Dermis blood vessel endothelial cell (primary cell): Measurements from ENCODE around the gene LPCAT3. TPM values are rescaled to one million over a fixed set of nuclear protein-coding genes. Genes with fewer than 3 reads are reported as not detected.
A peak's percentile ranks its signal among the peaks of the same experiment; 100 is the strongest.
"Not testable (repeated sequence)": the region's sequence is repeated elsewhere in the genome, so short reads cannot be mapped to it uniquely, and the experiment has no call there.

Experiments used
- DNase-seq: peaks from one replicate; pipeline ENCODE4 v3.0.0; 2010
- total RNA-seq: library from RNA; depleted of rRNA; stranded (reverse); fragments of >200 nt; gene quantifications from 2 replicates; pipeline ENCODE4 v1.2.3, GENCODE V29; 2014

LPCAT3 gene
- total RNA-seq = 8.0 and 15.3 TPM in 2 replicates

- peak; percentile 95 for DNase-seq
Measured at GRCh38 chr12:7018350-7019042, at the start of gene LPCAT3. TSS of gene LPCAT3 (minus strand) at chr12:7018476. CDS start at chr12:7018424, 52 bp downstream.

- no peak for DNase-seq
Measured at GRCh38 chr12:7067096-7067495, 48.8 kb upstream of the LPCAT3 start.

- no peak for DNase-seq
Measured at GRCh38 chr12:7066596-7066995, 48.3 kb upstream of the LPCAT3 start.

- no peak for DNase-seq
Measured at GRCh38 chr12:7065073-7065623, 46.9 kb upstream of the LPCAT3 start.

GRCh38 chr12:7064516-7064915, 46.2 kb upstream of the LPCAT3 start:
- DNase-seq = no peak

- no peak for DNase-seq
Measured at GRCh38 chr12:7061596-7061995, 43.3 kb upstream of the LPCAT3 start.

GRCh38 chr12:7061138-7061537, 42.9 kb upstream of the LPCAT3 start:
- no peak for DNase-seq

- peak; percentile 58 for DNase-seq
Measured at GRCh38 chr12:7060353-7060954, 42.2 kb upstream of the LPCAT3 start, which contains the start of gene C1S. TSS of gene C1S (plus strand) at chr12:7060718. CDS start at chr12:7061913, 1,195 bp downstream.

- no peak for DNase-seq
Measured at GRCh38 chr12:7059780-7060179, 41.5 kb upstream of the LPCAT3 start.

- no peak for DNase-seq
Measured at GRCh38 chr12:7058850-7059395, 40.6 kb upstream of the LPCAT3 start.

- no peak for DNase-seq
Measured at GRCh38 chr12:7058163-7058845, 40.0 kb upstream of the LPCAT3 start.

- not testable (repeated sequence) for DNase-seq
Measured at GRCh38 chr12:7055736-7056135, 37.5 kb upstream of the LPCAT3 start.

GRCh38 chr12:7054925-7055324, 36.6 kb upstream of the LPCAT3 start:
- DNase-seq = no peak

- not testable (repeated sequence) for DNase-seq
Measured at GRCh38 chr12:7049973-7050372, 31.7 kb upstream of the LPCAT3 start.

- DNase-seq = not testable (repeated sequence)
Measured at GRCh38 chr12:7049445-7049951, 31.2 kb upstream of the LPCAT3 start.

GRCh38 chr12:7047306-7047705, 29.0 kb upstream of the LPCAT3 start:
- peak; percentile 34 for DNase-seq

- no peak for DNase-seq
Measured at GRCh38 chr12:7046383-7047105, 28.3 kb upstream of the LPCAT3 start.

GRCh38 chr12:7045913-7046312, 27.6 kb upstream of the LPCAT3 start:
- DNase-seq = no peak

GRCh38 chr12:7042842-7043241, 24.6 kb upstream of the LPCAT3 start:
- DNase-seq = peak; percentile 59

GRCh38 chr12:7039403-7039802, 21.1 kb upstream of the LPCAT3 start:
- DNase-seq = no peak

GRCh38 chr12:7038591-7038990, 20.3 kb upstream of the LPCAT3 start:
- DNase-seq = no peak

- not testable (repeated sequence) for DNase-seq
Measured at GRCh38 chr12:7037411-7037810, 19.1 kb upstream of the LPCAT3 start.
